CD4-positive, alpha-beta T cell treated with Interleukin-15 for 1 hour (primary cell): Measurements from ENCODE around the gene CNIH4.
"Not testable (repeated sequence)": the region's sequence is repeated elsewhere in the genome, so short reads cannot be mapped to it uniquely, and the experiment has no call there.

ENCODE experiments used
- DNase-seq: peaks from one replicate; pipeline ENCODE4 v3.0.0-alpha.2; 2020

CNIH4 gene

DNA sequence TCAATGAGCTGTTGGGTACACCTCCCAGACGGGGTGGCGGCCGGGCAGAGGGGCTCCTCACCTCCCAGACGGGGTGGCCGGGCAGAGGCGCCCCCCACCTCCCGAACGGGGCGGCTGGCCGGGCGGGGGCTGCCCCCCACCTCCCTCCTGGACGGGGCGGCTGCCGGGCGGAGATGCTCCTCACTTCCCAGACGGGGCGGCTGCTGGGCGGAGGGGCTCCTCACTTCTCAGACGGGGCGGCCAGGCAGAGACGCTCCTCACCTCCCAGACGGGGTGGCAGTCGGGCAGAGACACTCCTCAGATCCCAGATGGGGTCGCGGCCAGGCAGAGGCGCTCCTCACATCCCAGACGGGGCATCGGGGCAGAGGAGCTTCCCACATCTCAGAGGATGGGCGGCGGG, 7.0 kb upstream of the CNIH4 start:
- DNase-seq, result not testable (repeated sequence)

DNA sequence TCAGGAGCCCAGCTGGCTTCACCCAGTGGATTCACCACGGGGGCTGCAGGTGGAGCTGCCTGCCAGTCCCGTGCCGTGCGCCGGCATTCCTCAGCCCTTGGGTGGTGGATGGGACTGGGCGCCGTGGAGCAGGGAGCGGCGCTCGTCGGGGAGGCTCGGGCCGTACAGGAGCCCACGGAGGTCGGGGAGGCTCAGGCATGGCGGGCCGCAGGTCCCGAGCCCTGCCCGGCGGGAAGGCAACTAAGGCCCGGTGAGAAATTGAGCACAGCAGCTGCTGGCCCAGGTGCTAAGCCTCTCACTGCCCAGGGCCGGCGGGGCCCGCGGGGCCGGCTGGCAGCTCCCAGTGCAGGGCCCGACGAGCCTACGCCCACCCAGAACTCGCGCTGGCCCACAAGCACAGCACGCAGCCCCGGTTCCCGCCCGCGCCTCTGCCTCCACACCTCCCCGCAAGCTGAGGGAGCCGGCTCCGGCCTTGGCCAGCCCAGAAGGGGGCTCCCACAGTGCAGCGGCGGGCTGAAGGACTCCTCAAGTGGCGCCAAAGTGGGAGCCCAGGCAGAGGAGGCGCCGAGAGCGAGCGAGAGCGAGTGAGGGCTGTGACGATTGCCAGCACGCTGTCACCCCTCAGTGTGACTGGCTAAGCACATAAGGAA, 4.1 kb upstream of the CNIH4 start:
- DNase-seq, result not testable (repeated sequence)

DNA sequence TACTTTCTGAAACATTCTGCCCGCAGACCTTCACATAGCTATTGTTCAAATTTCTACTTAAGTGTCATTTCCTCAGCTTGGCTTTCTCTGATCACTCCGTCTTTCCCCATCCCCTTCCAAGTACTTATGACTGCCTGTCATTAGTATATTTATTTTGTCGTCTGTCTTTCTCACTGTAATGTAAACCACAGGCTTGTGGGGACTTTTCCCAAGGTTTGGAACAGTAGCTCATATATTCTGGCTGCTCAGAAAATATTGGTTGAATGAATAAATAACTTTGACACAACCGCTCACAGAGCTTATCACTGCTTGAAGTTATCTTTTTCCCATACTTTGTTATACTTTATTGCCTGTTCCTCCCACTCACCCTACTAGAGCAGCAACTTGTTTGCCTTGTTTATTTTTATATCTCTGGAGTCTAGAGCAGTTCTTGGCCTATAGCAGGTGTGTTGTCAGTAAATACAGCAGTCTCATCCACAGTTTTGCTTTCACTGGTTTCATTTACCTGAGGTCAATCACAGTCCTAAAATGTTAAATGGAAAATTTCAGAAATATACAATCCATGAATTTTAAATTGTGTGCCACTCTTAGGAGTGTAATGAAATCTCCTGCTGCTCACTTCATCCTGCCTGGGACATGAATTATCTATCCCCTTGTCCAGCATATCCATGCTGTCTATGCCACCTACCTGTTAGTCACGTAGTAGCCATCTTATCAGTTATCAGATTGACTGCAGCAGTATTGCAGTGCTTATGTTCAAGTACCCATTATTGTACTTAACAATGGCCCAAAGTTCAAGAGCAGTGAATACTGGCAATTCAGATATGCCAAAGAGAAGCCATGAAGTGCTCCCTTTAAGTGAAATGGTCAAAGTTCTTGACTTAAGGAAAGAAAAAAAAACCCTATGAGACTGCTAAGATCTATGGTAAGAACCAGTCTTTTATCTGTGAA, 2.4 kb upstream of the CNIH4 start:
- no peak for DNase-seq

DNA sequence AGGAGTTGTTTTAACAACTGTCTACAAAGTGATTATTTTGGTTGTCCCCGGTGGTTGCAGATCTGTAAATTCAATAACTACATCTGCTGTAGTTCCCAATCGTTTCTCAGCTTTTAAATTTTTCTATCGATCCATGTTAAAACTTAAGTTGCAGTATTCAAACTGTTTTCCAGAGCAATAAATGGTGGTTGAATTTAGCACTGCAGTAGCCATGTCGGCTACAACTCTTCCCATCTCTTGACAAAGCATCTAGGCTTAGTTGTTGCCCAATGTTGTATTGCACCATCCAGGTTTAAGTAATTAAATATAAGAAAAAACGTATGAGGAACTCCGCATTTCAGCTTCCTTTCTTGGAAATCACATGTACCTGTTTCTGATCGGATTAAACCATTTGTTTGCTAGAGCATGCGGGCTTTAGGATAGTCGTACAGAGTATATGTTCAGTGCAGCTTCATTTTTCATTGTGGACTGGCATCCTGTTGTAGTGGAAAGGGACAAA, 996 bp downstream of the CNIH4 start:
- DNase-seq, result no peak

DNA sequence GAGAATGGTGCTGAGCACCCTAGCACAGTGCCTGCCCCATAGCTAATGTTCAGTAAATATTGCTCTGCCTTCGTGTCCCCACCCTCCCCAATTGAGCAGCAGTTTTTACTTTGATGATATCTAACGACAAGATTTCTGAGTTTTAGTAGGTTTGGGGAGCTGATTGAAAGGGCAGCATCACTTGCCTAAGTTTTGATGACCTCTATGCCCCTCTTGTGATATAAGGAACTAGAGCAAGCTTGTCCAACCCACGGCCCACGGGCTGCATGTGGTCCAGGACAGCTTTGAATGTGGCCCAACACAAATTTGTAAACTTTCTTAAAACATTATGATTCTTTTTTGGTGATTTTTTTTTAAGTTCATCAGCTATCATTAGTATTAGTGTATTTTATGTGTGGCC, 1.6 kb downstream of the CNIH4 start:
- DNase-seq, result no peak

DNA sequence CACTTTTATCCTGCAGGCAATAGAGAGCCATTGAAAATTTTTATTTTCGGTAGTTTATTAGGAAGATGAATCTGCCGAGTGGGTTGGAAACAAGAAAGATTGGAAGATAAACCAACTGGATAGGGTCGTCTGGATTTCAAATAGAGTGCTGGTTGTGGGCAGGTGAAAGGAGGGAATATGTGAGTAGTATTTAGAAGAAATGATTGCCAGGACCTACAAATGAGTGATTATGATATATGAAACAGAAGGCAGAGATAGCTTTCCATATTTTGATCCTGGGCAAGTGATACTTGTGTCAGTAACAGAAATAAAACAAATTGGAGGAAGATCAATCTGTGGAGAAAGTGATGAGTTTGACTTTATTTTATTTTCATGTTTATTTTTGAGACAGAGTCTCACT, 2.5 kb downstream of the CNIH4 start:
- no peak for DNase-seq

DNA sequence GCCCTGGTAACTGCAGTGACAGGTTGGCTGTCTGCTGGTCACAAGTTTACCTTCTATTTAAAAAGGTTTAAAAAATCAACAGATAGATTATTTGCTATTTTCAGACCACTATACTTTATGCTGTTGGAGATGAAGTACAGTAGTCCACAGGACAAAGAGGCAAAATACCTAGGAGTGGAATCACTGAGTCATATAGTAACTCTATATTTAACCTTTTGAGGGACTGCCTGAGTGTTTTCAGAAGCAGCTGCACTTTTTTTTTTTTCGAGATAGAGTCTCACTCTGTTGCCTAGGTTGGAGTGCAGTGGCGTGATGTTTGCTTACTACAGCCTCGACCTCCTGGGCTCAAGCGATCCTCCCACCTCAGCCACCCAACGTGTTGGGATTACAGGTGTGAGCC, 11.7 kb downstream of the CNIH4 start:
- DNase-seq, result no peak

DNA sequence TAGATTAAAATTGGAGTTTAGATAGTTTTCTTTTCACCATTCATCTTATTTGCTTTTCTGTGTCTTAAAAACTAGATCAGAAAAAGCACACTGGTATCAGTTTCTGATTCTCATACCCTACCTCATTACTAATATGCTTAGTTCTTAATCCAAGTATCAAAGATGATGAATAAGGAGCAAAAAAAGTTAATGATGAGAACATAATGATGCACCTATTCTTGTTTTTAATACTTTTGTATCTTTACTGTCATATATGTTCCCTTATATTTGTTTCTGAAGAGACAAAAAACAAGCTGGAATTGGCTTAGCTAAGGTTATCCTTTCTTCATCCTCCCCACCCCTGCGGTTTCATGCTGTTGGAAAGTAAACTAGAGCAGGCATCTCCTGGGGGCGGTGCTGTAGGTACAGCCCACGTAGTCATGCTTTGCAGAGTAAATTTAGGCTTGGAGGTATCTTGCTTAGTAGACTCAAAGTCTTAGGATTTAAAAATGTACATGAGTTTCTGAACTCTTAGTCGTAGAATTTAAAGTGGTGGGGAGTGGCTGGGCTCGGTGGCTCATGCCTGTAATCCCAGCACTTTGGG, 16.4 kb downstream of the CNIH4 start:
- DNase-seq, result no peak

DNA sequence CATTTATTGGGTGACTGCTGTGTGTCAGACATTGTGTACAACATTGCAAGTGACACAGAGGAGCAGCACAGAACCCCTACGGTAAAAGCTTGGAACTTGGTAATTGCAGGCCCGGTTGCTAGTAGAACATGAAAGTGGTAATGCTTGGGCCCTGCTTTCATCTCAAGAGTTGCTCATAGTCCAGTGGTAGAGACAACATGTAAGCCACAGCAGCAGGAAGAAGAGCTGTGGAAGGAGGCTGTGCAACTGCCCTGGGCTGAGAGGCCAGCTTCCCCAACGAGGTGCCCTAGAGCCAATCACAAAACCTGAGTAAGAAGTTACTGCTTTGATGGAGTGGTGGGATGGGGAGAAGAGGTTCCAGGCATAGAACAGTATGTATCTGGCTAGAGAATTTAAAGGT, 18.4 kb downstream of the CNIH4 start:
- no peak for DNase-seq

DNA sequence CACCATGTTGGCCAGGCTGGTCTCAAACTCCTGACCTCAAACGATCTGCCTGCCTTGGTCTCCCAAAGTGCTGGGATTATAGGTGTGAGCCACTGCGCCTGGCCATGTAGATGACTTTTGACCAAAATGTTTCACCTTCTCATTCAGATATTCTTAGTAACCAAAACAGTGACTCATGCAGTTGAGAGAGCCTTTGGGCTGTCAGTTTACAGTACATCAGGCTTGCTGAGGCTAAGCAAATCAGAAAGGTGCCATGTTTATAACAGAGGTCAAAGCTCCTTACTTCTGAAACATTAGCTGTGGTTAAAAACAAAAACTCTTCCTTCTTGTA, 21.0 kb downstream of the CNIH4 start:
- no peak for DNase-seq

DNA sequence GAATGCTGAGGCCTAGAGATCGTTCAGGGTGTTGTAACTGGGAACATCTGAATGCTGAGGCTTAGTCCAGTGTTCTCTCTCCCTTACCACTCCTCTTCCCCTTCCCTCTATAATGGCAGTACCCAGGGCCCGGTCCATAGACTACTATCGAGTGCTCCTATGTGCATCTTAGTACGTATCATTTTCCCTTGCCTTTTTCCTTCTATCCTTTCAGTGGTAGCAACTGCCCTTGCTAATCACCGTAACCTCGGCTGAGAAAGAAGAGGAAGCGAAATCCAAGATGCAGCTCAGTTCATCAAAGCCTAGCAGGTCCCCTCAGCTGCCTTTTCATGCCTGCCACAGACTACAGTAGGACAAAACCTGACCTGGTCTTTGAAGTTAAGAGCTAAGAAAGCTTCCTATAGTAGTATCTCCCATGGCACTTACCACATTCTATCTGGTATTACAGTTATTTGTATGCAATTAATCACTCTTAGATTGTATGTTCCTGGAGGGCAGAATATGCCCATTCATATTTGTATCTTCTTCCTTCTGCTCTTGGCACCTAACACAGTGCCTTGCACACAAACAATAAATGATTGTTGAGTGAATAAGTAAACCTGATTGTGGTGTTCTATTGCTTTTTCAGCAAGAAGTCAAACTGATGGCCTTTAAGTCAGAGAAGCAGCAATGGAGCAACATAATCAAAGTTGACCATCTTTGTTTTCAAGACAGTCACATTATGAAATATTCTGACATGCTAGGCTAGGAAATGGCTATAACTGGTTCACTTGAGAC, 22.4 kb downstream of the CNIH4 start:
- DNase-seq, result no peak

DNA sequence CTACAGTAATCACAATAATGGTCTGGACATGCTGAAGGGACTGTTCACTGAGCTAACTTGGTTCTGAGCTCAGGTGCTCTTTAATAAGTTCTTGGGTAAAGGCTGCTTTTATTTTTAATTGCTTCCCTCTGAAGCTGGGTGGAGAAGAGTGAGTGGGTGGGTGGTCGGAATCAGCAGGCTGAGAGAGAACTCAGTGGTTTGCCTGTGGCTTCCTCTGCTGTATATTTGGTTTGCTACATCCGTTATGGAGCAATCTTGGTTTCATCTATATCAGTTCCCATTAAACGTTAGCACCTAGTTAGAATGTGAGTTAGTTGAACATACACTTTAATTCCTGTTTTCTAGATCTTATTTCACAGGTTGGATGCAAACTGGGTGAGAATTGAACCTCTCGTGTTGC, 23.3 kb downstream of the CNIH4 start:
- DNase-seq, result peak; percentile 30

DNA sequence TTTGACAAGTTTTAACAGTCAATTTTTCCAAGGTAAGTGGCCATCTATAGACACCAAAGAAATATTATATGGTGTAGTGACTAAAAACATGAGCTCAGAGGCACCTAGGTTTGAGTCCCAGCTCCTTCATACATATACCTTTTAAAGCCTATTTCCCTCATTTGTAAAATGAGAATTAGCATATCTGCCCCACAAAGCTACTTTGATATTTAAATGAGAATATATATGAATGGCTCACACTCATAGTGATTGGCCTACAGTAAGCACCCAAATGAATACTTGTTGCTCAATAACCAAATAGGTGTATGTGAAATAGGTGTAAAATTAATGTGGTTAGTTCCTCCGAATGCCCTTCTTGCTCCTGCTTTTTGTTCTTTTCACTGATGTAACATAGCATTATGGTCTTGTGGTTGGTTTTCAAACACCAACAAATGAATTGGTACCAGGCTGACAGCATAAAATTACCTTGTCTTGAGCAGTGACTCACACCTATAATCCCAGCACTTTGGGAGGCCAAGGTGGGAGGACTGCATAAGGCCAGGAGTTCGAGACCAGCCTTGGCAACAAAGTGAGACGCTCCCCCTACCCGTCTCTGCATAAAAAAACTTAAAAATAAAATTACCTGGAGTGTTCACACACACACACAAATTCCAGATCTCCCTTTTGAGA, 25.3 kb downstream of the CNIH4 start:
- no peak for DNase-seq

DNA sequence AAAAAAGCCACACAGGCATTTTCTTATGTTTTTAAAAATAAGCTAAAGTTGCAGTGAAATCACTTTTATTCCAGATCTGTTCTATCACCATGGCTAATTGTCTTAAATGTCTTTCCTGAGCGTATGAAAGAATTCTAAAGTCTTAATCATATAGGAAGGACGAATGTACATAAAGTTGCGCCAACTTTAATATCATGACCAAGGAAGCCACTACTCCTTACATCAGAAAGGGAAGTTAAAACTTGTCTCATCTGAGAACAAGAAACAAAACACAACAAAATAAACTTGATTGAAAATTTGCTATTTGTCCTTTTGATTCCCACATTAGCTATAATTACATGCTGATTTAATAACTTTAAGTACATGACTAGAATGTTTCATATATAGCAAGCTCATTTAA, 26.5 kb downstream of the CNIH4 start:
- no peak for DNase-seq

DNA sequence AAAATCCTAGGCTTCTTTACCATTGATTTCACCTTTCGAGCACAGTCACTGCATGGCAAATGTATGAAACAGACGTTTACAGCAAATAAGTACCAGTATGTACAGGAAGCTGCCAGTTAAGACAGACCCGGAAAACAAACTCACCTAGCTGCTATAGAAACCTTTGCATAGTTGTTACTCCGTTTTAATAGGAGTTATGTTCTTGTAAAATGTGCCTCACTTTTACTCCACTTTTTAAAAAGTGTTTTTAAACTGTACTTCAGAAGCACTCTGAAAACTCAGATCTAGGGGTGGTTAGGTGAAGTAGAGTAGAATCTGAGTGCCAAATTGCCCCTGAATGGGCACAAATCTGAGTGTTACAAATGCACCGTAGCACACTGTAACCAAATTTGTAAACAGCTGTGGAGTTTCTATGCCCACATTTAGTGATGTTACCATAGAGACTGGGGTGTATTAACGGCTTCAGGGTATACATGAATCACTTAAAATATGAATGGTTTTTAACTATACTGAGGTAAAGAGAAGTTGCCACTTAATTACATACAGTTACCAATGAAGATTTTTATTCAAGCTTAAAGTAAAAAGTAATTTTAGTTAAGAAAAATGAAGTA, 30.7 kb downstream of the CNIH4 start:
- DNase-seq, result no peak

DNA sequence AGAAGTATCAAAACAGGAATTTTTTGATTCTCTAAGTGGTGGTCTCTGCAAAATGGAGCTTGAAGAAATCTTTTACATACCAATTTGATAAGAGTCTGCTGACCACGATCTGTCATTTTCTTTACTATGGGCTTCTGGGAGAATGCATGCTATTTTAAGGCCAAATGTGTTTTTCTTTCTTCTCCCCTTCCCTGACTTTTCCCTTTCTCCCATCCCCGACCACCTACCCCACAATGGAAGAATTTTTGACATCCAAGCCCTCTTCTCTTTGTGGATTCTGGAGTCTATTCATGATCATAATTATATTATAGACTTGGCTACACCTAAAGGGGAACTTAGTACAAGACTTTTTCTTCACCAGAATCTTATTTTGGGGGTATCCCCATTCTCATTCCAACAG, 31.3 kb downstream of the CNIH4 start:
- no peak for DNase-seq

DNA sequence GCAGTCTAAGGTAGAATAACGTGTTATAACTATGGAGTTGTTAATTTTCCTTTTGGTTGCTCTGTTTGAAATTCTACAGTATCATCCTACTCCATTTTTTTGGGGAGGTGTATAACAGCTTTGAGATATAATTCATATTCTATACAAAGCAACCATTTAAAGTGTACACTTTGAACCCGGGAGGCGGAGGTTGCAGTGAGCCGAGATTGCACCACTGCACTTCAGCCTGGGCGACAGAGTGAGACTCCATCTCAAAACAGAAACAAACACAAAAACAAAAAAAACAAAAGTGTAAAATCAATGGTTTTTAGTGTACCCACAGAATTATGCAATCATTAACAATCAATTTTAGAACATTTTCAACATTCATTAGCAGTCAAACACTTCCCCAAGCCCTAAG, 33.8 kb downstream of the CNIH4 start:
- no peak for DNase-seq

DNA sequence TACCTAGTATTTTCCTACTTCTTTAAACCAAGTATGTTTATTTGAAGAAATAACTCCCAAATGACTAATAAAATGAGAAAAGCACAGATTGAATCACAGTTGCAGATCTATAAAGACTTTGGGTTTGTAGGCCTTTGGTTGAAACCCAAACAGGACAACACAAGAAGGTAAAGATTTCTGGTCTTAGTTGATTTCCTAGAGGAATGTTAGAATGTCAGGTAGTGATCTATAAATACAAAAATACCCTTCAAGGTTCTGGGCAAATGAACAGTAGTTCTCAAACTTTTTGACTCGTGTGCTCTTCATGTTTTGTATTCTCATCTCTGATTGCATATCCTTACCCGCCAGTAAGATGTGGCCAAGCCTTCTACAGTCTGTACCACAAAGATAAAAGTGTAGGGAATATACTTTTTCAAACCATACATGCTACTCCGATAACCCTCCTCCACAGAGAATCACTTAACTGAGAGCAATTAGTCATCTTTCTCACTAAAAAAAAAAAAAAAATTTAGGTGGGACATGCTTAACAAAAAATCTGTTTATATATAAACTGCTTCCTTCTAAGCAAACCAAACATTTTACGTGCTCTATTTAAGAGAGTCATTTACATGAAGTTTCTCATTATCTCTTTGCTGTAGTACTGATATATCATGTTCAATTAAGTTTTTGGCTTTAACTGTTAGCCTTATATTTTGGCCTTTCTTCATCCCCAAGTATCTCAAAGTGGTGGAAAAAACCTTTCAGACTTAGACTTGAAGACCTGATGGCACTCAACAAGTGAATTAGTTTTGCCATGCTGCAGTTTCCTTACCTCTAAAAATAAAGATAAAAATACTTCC, 36.0 kb downstream of the CNIH4 start:
- no peak for DNase-seq

DNA sequence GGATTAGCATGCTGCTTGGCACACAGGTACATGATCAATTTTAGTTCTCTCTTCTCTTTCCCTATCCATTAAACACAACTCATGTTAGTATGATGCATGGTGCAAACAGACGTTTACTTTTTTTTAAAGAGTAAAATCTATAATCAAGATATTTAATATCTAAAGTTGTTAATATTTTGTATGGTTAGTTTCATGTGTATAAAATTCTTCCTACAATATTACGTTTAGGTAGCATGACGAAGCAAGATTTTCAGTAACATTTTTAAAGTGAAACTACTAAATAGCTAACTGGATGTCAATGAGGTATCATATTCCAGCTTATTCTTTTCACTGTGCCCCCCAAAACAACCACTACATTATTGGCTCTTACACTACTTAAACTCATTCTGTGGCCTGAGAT, 36.6 kb downstream of the CNIH4 start:
- no peak for DNase-seq

DNA sequence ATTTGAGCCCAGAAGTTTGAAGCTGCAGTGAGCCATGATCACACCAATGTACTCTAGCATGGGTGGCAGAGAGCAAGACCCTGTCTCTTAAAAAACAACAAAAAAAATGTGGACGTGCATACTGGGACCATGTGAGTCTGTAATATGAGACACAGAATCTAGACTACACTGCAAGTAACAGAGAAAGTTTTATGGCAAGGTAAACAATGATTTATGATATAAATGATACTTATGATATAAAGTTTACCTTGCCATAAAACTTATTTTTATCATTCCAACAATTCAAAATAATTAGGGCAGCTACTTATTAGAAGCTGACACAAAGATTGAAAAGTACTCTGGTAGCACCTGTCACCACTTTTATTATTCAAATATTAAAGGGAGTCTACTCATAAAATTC, 43.2 kb downstream of the CNIH4 start:
- DNase-seq, result no peak

DNA sequence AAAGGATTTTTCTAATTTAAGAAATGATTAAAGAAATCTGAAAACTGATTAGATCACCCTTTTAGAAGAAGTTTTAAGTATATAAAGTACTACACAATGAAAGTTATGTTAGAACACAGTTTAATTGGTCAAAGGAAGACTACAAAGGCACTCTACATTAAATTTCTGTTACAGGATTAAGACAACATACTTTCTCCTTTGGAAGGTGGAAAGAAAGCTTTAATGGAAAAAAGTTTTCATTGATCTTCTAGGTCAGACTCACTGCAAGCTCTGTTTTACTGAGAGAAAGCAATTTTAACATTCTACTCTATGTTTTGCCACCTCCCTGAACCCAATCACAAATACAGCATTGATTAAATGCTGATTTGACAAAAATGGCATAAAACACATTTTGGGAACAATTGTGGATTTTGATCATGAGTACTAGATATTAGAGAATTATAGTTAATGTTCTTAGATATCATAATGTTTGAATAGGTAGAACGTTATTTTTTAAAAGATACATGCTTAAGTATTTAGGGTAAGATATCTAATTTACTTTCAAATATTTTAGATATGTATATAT, 45.9 kb downstream of the CNIH4 start:
- DNase-seq, result no peak
